ENCODE measurements around the gene HFM1.

DNA sequence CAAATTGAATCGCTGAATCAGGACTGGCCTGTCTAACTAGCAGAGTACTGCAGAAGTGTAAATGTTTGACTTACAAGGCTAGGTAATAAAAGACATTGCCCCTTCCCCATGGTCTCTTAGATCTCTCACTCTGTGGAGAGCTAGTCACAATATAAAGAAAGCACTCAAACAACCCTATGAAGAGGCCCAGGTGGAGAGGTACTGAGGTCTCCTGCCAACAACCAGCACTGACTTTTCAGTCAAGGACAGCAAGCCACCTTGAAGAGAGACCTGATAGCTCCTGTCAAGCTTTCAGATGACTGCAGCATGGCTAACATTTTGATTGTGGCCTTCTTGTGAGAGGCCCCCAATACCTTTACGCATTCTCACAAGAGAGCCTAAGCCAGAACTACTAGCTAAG lies 18.5 kb downstream of the HFM1 start:
- TF ChIP-seq EZH2 (IDR thresholded peaks at IDR 0.05; ENCODE audit: low read length, missing control alignments), result no peak
- TF ChIP-seq, protein P1, sequence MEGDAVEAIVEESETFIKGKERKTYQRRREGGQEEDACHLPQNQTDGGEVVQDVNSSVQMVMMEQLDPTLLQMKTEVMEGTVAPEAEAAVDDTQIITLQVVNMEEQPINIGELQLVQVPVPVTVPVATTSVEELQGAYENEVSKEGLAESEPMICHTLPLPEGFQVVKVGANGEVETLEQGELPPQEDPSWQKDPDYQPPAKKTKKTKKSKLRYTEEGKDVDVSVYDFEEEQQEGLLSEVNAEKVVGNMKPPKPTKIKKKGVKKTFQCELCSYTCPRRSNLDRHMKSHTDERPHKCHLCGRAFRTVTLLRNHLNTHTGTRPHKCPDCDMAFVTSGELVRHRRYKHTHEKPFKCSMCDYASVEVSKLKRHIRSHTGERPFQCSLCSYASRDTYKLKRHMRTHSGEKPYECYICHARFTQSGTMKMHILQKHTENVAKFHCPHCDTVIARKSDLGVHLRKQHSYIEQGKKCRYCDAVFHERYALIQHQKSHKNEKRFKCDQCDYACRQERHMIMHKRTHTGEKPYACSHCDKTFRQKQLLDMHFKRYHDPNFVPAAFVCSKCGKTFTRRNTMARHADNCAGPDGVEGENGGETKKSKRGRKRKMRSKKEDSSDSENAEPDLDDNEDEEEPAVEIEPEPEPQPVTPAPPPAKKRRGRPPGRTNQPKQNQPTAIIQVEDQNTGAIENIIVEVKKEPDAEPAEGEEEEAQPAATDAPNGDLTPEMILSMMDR (conservative IDR thresholded peaks at IDR 0.05 in 1 of 2, IDR thresholded peaks at IDR 0.05 in 1 of 2; ENCODE audit: low read depth in 1 of 2, low read length in 2 of 2), result no peak
